ENCODE results near the gene KHNYN.
A peak's percentile ranks its signal among the peaks of the same experiment; 100 is the strongest.
"Not testable (repeated sequence)": the region's sequence is repeated elsewhere in the genome, so short reads cannot be mapped to it uniquely, and the experiment has no call there.

Gene KHNYN

DNA sequence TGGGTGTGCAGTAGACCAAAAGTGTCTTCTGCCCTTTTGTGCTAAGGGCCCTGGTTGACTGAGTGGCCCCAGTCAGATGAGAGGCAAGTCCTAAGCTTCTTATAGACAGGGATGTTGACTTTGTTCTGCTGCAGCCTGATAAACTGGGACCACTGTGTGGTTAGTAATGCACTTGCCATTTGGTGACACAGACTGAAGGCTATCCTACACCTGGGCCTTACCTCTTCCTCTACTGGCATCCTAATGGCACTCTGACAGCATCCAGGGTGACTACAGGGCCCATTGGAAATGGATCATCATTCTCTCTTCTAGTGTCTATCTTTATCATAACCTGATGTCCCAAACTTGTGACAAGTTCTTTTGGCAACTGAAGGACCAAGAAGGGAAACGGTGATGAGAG lies 9.5 kb downstream of the KHNYN start:
- DNase-seq: no peak

DNA sequence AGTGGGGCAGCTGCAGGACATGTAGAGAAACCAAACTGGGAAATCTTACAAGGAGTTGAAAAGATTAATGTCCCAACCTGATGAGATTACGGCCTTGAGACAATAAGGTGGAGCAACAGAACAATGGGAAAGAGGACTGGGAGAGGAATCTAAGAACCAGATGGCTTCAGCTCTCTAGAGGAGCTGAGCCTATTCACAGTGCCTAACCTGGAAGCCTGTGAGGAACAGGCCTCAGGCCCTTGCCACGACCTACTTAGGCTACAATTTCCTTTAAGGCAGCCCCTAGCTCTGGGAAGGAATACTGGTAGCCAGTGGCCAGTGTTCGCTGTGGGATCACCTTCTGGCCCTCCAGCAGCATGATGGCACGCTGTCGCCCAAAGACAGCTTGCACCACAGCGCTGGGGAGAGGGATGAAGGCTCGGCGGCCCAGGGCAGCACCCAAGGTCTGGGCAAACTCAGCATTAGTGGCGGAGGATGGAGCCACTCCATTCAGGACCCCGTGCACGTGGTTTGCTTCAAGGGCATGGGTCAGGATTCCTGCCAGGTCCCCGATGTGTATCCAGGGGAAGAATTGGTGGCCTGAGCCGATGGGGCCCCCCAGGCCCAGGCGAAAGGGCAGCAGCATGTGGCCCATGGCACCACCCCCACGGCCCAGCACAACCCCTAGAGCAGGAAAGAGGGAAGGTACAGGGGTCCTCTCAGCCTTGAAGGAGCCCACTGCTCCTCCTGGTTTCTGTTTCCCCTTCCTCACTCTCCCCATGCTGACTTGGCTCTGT lies 10.3 kb downstream of the KHNYN start:
- DNase-seq: no peak

DNA sequence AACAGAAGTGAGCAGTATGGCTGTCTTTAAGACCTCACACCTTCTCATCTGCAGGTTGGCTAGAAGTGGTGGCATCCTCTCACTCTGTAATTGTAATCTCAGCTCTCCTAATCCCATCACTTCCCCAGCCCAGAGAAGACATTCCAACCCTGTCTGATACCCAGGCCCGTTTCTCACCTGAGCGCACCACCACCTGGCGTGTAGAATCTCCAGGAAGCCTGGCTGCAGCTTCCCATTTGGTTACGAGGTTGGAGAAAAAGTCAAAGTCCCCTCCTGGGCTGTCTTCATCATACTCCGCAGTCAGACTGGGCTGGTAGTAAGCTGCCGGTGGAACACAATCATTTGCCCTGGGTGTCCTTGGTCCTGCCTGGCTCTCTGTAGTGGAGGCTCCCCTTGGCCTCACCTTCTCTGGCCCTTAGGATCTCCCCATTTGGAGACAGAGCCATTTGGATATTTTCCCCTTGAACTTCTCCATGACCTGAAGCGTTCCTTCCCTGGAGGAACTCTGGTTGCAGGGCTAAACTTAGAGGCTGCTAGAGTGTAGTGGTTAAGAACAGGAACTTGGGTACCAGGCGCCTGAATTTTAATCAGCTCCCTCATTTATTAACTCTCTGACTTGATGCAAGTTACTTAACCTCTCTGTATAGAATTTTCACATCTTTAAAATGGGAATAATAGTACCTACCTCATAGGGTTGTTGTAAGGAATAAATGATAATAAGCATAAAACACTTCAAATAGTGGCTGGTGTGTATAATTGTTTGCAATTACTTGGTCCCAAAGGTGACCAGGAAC lies 11.0 kb downstream of the KHNYN start:
- DNase-seq: no peak

DNA sequence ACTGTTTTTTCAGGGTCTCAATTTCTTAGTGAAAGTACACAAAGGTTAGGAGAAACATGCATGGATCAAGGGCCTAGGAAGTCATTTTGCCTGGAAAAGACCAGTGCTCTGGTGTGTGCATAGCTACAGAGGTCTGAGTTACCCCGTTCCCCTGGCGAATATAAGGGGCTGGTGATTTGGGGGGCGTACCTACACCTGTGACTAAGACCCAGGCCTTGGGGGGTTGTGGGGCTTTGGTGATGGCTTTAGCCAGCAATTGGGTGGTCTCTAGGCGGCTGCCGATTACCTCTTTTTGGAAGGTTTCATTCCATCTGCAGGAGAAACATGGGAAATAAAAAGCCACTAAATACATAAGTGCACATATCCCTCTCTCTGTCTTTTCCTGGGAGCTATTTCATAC lies 11.7 kb downstream of the KHNYN start:
- no peak for DNase-seq

DNA sequence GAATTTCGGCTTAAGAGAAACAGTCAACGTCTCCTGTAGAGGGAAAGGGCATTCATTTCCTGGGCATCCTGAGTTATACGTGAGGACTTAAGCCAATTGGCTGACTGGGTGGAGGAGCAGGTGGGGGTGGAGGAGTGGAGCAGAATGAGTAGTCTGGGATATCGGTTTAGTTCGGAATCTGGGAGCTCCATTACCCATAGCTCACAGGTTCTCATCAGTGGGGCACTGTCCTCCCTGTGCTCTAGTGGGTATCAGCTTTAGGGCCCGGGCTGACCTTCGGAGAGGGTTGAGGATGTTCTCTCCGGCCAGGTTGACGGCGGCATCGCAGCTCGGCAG lies 12.1 kb downstream of the KHNYN start:
- DNase-seq: no peak

DNA sequence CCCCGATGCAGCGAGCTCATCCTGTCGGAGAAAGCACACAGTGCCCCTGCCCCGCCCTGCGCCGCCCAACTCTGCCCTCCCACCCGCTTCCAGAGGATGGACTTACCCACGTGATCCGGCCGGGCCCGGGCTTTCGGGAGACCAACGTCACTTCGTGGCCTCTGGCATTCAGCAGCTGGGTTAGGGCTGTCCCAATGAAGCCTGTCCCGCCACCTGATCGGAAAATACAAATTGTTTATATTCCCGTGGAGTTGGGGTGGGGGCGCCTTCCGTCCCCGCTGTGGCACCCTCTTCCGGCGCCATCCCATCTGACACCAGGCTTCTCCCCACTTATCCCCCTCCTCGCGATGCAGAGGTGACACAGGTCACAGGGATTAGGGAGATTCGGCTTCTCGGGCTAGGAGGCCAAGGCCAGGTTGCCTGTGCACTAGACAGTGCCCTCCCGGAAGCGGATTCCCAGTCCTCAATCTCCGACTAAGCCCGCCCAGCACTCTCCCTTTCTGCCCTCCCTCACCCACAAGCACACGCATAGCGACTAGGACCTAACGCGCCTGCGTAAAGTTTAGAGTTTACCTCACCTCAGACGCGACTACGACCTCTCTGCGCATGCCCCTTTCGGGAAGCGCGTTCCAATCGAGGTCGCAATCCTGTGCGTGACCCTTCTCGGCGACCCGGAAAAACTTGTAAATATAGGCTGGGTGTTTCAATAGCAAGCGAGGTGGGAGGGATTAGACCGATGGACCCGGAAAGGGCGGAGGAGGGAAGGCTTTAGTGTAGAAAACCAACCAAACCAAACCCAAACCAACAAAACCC lies 12.7 kb downstream of the KHNYN start, which contains the start of gene SDR39U1:
TSS of gene SDR39U1 (minus strand) at position 537 of the 813 bp plus-strand sequence. CDS start at position 530, 7 bp downstream.
- DNase-seq: peak; percentile 97

DNA sequence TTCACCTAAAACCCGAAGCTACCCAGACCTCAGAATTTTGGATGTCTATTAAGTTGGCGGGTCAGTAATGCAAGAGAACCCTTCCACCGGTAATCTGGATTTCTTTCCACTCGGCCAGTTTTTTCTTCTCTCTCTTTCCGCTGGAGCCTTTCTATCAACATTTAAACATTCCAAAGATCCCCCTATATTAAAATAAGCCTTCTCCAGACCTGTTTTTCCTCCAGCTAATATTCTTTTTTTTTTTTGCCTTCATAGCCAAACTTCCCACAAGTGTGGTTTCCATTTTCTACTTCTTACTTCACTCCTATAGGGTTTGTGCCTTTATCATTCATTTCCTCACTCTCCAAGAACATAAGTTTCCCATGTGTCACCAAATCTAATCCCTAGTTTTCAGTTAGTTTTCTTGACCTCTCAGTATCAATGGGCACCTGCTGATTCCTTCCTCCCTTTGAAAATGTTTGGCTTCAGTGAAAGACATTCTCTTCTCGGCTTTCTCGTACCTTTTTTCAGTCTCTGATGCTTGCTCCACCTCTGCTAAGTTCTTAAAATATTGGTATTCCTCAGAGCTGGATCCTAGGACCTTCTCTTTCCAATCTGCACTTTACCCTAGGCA lies 13.4 kb downstream of the KHNYN start:
- DNase-seq: no peak

DNA sequence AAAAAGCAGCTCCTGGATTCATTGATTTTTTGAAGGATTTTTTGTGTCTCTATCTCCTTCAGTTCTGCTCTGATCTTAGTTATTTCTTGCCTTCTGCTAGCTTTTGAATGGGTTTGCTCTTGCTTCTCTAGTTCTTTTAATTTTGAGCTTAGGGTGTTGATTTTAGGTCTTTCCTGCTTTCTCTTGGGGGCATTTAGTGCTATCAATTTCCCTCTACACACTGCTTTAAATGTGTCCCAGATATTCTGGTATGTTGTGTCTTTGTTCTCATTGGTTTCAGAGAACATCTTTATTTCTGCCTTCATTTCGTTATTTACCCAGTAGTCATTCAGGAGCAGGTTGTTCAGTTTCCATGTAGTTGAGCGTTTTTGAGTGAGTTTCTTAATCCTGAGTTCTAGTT lies 21.1 kb downstream of the KHNYN start:
- not testable (repeated sequence) for DNase-seq

DNA sequence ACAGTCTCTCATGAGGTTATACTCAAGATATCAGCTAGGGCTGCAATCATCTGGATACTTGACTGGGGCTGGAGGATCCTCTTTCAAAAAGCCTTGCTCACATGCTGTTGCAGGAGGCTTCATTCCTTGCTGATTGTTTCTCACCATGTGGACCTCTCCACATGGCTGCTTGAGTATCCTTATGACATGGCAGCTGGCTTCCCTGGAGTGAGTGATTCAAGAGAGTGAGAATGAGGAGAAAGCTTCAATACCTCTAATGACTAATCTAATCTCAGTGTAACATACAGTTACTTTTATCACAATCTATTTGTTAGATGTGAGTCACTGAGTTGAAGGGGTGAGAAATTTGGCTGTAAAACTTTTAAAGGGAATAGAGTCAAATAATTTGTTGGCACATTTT lies 27.2 kb downstream of the KHNYN start:
- DNase-seq: no peak

DNA sequence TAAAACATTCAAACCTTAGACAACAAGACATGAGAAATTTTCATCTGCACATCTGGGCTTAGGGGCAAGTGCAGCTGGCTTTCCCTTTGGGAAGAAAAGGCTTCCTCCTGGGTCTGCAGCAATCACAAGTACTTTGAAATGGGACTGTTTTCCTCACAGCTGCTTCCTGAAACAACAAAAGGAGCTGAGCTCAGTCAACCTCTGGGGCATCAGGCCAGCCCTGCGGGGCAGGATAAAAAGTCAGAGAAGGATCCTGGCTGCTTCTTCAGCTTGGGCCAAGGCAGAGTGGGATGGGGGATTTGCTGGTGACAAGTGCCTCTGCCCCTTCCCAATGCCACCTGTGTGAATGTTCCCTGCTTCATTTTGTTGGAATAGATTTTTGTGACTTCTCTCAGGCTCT lies 29.0 kb downstream of the KHNYN start:
- DNase-seq: no peak

DNA sequence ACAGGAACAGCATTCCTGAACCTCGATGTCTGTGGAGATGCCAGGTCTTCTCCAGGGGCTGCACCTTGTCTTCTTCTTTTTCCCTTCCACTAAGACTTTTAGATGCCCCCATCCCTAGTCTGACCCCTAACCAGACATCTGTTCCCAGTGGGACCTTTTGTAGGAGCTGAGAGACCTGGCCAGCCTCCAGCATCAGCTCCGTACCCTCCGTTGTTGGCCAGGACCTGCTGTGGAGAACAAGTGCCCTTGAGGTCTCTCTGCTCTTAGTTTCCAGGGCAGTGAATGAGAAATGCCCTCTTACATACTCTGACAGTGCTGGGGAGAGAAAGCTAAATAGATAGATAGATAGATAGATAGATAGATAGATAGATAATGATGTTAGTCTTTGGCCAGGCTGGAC lies 29.6 kb downstream of the KHNYN start:
- no peak for DNase-seq

DNA sequence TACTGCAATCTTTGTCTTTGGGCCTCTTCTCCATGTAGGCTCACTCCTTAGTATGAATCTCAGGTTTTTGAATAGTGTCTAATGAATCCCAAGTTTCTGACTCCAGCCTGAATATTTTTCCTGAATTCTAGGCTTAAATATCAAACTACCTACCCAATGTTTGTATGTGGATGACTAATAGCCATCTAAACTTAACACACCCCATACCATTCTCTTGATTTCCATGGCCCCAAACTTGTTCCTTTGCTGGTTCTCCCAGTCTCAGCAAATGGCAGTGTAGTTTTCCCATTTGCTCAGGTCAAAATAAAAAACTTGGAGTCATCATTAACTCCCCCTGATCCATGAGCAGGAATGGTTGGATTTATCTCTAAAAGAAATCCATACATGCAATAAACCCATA lies 31.6 kb downstream of the KHNYN start:
- no peak for DNase-seq

DNA sequence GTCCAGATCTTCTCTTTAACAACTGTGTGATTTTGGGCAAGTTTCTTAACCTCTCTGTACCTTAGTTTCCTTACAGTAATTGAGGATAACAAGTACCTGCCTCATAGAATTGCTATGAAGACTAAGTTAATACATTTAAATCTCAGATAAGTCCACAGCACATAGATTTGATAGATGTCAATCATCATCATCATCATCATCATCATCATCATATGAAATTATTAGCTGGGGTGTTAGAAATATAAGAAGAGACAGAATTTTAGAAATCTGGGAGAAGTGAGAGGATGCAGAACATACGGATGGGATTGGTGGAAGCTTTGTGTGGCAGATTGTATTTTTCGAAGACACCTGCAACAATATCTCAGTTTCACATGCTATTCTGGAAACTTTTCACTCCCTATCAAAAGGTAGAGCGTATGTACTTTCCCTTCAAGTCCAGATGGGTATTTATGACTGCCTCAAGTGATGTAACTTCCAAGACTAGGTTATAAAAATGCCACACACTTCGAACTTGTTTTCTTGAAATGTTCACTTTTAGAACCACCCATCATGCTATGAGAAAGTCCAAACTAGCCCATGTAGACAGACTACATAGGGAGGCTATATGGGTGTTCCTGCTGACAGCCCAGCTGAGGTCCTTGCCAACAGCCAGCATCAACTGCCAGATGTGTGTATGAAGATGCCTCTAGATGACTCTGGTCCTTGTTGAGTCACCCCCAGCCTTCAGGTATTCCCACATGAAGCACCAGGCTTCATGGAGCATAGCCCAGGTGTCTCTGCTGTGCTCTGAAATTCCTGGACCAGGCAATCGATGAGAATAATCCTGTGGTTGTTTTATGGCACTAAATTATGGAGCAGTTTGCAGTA lies 33.5 kb downstream of the KHNYN start:
- no peak for DNase-seq

DNA sequence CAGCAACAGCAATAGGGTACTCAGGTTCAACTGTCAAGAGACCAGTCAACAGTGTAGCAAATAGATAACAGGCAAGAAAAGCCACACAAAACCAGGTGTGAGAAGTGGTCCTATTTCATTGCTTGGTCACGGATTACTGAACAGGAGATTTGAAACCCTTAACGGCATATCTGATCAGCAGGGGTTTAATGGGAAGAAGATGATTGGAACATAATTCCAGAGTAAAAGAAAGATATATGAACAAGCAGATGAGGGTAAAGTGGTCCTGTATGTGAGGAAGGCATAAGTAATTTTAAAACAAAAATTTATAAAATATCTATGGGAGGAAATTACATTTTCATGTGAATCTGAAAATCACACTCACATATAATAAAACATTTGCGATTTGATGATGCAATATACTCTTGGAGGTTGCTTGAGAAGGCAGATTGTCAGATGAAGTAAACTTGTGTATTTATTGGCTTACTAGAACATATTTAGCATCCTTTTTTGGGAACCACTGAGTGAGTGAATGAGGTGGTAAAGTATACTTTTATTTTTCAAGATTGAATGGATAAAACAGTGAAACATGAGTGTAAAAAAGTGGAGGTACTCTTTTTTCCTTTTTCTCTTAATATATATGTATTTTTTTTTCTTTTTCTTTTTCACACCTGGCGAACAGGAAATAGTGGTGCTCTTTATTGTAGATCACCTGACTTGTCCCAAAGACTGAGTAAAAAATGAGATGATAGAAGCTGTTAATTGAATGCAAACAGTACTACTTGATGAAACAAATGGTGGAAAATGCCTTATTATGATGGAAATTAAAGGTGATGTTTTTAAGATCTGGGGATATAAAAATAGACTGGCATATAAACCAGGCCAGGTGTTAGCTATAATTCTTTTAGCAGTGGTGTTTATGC lies 34.4 kb downstream of the KHNYN start:
- no peak for DNase-seq

DNA sequence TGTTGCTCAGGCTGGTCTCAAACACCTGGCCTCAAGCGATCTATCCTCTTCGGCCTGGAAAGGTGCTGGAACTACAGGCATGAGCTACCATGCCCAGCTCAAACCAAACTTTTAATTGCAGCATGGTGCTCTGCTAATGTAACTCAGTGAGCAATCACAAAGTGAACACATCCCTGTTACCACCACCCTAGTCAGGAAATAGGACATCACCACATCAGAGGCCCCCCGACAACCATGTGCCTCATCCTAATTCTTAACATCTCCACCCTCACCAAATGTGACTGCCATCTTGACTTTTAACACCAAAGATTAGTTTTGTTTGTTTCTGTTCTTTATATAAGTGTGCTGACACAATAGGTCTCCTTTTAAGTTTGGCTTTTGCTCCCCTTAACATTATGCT lies 35.6 kb downstream of the KHNYN start:
- DNase-seq: no peak

DNA sequence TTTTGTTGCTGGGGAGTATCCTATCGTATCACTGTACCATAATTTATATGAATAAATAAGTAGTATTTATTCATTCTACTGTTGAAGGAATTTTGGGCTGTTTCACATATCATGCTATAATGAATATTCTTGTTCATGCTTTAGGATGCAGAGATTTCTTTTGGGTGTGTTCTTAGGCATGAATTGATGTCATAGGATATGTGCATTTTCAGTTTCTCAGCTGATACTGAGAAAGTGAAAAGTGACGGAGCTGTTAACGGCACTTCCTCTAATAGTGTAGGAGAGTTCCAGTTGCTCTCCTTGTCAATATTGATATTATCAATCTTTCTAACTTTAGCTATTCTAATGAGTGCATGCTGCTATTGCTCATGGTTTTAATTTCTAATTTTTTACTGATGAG lies 36.1 kb downstream of the KHNYN start:
- no peak for DNase-seq

DNA sequence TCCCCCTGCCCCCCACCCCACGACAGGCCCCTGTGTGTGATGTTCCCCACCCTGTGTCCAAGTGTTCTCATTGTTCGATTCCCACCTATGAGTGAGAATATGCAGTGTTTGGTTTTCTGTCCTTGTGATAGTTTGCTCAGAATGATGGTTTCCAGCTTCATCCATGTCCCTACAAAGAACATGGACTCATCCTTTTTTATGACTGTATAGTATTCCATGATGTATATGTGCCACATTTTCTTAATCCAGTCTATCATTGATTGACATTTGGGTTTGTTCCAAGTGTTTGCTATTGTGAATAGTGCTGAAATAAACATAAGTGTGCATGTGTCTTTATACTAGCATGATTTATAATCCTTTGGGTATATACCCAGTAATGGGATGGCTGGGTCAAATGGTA lies 40.7 kb downstream of the KHNYN start:
- DNase-seq: not testable (repeated sequence)

DNA sequence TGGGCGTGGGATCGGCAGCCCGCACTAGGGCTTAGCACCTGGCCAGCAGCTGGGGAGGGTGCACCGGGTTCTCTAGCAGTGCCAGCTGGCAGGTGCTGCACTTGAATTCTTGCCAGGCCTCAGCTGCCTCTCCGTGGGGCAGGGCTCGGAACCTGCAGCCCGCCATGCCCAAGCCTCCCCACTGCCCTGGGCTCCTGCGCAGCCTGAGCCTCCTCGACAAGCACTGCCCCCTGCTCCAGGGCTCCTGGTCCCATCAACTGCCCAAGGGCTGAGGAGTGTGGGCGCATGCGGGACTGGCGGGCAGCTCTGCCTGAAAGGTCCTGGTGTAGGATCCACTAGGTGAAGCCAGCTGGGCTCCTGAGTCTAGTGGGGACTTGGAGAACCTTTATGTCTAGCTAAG lies 43.5 kb downstream of the KHNYN start:
- no peak for DNase-seq

DNA sequence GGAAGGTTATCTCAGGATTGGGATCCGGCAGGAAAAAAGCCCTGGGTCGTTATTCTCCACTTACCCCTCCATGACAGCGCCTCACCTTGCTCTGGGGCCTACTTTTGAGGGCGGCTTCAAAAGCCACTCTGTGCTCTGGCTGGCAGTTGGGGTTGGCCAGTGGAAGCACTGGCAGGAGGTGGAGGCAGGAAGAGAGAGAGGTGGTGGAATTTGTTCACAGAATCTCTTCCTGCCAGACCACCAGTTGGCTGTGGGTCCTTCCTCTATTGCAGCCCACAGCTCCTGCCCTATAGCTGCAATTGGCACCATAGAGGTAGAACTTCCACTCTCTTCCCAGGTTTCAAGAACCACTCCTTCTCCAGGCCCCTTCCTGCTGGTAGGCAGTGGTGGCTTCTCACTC lies 45.5 kb downstream of the KHNYN start:
- no peak for DNase-seq

DNA sequence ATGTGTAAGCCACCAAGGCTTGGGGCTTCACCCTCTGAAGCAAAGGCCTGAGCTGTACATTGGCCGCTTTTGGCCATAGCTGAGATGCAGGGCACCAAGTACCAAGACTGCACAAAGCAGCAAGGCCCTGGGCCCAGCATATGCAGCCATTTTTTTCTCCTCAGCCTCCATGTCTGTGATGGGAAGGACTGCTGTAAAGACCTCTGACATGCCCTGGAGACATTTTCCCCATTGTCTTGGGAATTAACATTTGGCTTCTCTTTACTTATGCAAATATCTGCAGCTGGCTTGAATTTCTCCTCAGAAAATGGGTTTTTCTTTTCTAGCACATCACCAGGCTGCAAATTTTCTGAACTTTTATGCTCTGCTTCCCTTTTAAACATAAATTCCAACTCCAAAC lies 50.2 kb downstream of the KHNYN start:
- not testable (repeated sequence) for DNase-seq
